Neuronal stem cell (in vitro differentiated cells): ENCODE results near the gene PLCH1.

Experiments used
- DNase-seq: peaks from one replicate; pipeline ENCODE4 v3.0.0-alpha.2; 2013; ENCODE audit warnings: low spot score
- H2AFZ ChIP-seq: one replicate; pipeline ENCODE4 v1.6.1; 2013; ENCODE audit warnings: mild to moderate bottlenecking, low read length, inconsistent platforms
- H2AK5ac ChIP-seq: 2 replicates; pipeline ENCODE4 v1.6.1; 2013; ENCODE audit warnings: low read depth, mild to moderate bottlenecking, inconsistent platforms, low read length, moderate library complexity, mixed read lengths
- H2BK120ac ChIP-seq: 2 replicates; pipeline ENCODE4 v1.6.1; 2013; ENCODE audit warnings: low read depth, mild to moderate bottlenecking, inconsistent platforms, low read length, moderate library complexity, mixed read lengths
- H2BK12ac ChIP-seq: one replicate; pipeline ENCODE4 v1.6.1; 2013; ENCODE audit warnings: low read length, inconsistent platforms
- H2BK15ac ChIP-seq: 2 replicates; pipeline ENCODE4 v1.6.1; 2013; ENCODE audit warnings: mild to moderate bottlenecking, low read length, inconsistent platforms, mixed read lengths
- H2BK5ac ChIP-seq: one replicate; pipeline ENCODE4 v1.6.1; 2013; ENCODE audit warnings: inconsistent platforms, mild to moderate bottlenecking, low read length, moderate library complexity
- H3K14ac ChIP-seq: one replicate; pipeline ENCODE4 v1.6.1; 2013; ENCODE audit warnings: low read length, inconsistent platforms
- H3K18ac ChIP-seq: 2 replicates; pipeline ENCODE4 v1.6.1; 2013; ENCODE audit warnings: low read length, inconsistent platforms
- H3K23ac ChIP-seq: 2 replicates; pipeline ENCODE4 v1.6.1; 2013; ENCODE audit warnings: low read depth, mild to moderate bottlenecking, mixed read lengths, low read length, inconsistent platforms; ENCODE audit not compliant: poor library complexity
- H3K27ac ChIP-seq: replicated peaks from 3 replicates; pipeline ENCODE4 v1.5.1; 2013; ENCODE audit warnings: low read length, inconsistent platforms
- H3K27me3 ChIP-seq, 3 experiments: 2 replicates each; pipeline ENCODE4 v1.6.1; 2013; ENCODE audit warnings: low read length in 3 of 3, mild to moderate bottlenecking in 2 of 3, inconsistent platforms in 1 of 3, low read depth in 1 of 3, mixed read lengths in 1 of 3, moderate library complexity in 1 of 3; ENCODE audit not compliant: control insufficient read depth in 3 of 3, insufficient read depth in 3 of 3
- H3K36me3 ChIP-seq, 2 donors: replicated peaks in 1 of 2; 2 replicates each; pipeline ENCODE4 v1.6.1; 2013; ENCODE audit warnings: low read length in 2 of 2; ENCODE audit not compliant: control insufficient read depth in 2 of 2, insufficient read depth in 2 of 2
- H3K4ac ChIP-seq: 2 replicates; pipeline ENCODE4 v1.6.1; 2013; ENCODE audit warnings: inconsistent platforms, mild to moderate bottlenecking, low read length, moderate library complexity
- H3K4me1 ChIP-seq, 2 donors: 1 replicate in 1 of 2; 2 replicates in 1 of 2; pipeline ENCODE4 v1.6.1; 2013; ENCODE audit warnings: low read length in 2 of 2, low read depth in 1 of 2; ENCODE audit not compliant: control insufficient read depth in 2 of 2, insufficient read depth in 1 of 2
- H3K4me2 ChIP-seq: one replicate; pipeline ENCODE4 v1.6.1; 2013; ENCODE audit warnings: mild to moderate bottlenecking, low read length, inconsistent platforms; ENCODE audit not compliant: insufficient read depth, poor library complexity, severe bottlenecking
- H3K4me3 ChIP-seq, 2 donors: 2 replicates each; pipeline ENCODE4 v1.5.1; 2013; ENCODE audit warnings: low read length in 2 of 2, mild to moderate bottlenecking in 2 of 2, inconsistent platforms in 1 of 2, moderate library complexity in 1 of 2
- H3K79me1 ChIP-seq: one replicate; pipeline ENCODE4 v1.6.1; 2013; ENCODE audit warnings: low read depth, mild to moderate bottlenecking, inconsistent platforms, low read length, moderate library complexity
- H3K9ac ChIP-seq: one replicate; pipeline ENCODE4 v1.6.1; 2013; ENCODE audit warnings: mild to moderate bottlenecking, low read depth, low read length, inconsistent platforms; ENCODE audit not compliant: poor library complexity
- H3K9me3 ChIP-seq, 2 donors: replicated peaks in 1 of 2; 2 replicates each; pipeline versions ENCODE3 to v1.6.1; 2013; ENCODE audit warnings: low read length in 2 of 2, mild to moderate bottlenecking in 2 of 2, inconsistent platforms in 1 of 2, low read depth in 1 of 2, mixed read lengths in 1 of 2, moderate library complexity in 1 of 2; ENCODE audit not compliant: control insufficient read depth in 2 of 2, insufficient read depth in 1 of 2
- H4K8ac ChIP-seq: one replicate; pipeline ENCODE4 v1.6.1; 2013; ENCODE audit warnings: low read depth, mild to moderate bottlenecking, inconsistent platforms, low read length, moderate library complexity
- H4K91ac ChIP-seq: one replicate; pipeline ENCODE4 v1.6.1; 2013; ENCODE audit warnings: low read length, low read depth, mild to moderate bottlenecking, inconsistent platforms; ENCODE audit not compliant: poor library complexity
- WGBS, 2 donors: extraction: QIAGEN DNeasy Blood & Tissue Kit; methylation state at CpG; one replicate each; pipeline ENCODE4 v1.1.7; 2013; ENCODE audit warnings: missing lambda C conversion rate in 2 of 2, mixed read lengths in 1 of 2; ENCODE audit not compliant: insufficient read length in 2 of 2, insufficient replicate concordance in 1 of 2; ENCODE audit errors: extremely low coverage in 2 of 2; 5-methylcytosine and 5-hydroxymethylcytosine counted together

Gene PLCH1

DNA sequence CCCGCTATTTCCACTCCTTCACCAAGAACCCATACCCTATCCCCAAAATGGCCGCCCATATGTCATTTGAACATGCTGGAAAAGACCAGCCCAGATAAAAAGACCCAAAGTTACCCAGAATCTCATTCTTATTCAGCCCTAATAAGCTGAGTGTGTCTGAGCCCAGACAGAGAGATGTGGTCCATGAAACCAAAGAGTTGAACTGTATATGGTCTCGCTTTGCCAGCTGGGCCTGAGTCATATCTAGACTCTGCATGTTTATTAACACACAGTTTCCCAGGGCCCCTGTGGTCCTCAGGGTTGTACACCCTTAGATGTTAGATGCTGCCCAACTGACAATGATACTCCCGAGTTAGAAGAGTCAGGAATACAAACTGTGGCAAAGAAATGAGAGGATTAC lies 249.5 kb downstream of the PLCH1 start:
- Histone ChIP-seq H3K4me2 (no peak overlapping the region), H3K4me3 (no peak overlapping the region), H3K79me1 (no peaks in the 10 kb centered on the region), H2BK5ac (no peak overlapping the region), H3K18ac (no peak overlapping the region), H3K27ac (no peak overlapping the region), H3K4ac (no peak overlapping the region), H4K8ac (no peak overlapping the region), H3K4me1 (peaks cover 0 to under 1% of the 10 kb centered on the region in 2 donors), H3K36me3 (peaks cover 14 to 100% of the 10 kb centered on the region in 2 donors), H2AK5ac (no peak overlapping the region), H3K9ac (no peak overlapping the region), H3K23ac (no peak overlapping the region), H3K14ac (no peak overlapping the region), H3K9me3 (peaks cover 0 to 3% of the 10 kb centered on the region in 2 donors), H2AFZ (no peak overlapping the region), H4K91ac (no peak overlapping the region), H2BK15ac (no peak overlapping the region), H3K27me3 (no peaks in the 10 kb centered on the region), H2BK12ac (no peak overlapping the region), H2BK120ac (no peak overlapping the region)
- no CpG with 5 or more reads among the region's 4 CpGs for WGBS, 2 donors
- no peak for DNase-seq

DNA sequence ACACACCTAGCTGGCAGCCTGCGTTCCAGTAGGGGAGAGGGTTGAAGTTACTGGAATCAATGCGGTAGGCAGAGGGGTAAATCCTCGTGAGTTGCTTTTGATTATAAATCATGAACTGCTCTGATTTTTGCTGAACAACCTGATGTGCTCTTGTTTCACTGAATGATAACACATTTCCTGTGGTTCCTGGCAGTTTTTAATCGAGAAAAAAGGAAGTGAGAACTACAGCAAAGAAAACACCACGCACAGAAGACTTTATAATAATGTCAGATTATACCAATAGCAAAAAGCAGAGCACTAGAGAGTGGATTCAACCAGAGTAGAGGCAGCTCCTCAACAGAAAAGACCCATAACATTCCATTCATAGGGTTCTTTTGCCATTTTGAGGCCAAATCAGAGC lies 250.5 kb downstream of the PLCH1 start:
- Histone ChIP-seq H3K18ac (no peak overlapping the region), H2BK12ac (no peak overlapping the region), H2BK5ac (no peak overlapping the region), H2BK15ac (no peak overlapping the region), H2AK5ac (no peak overlapping the region), H3K4me1 (no peaks in the 10 kb centered on the region), H3K14ac (no peak overlapping the region), H3K9me3 (peaks cover 0 to 3% of the 10 kb centered on the region in 2 donors), H3K23ac (no peak overlapping the region), H3K36me3 (peaks cover 12 to 100% of the 10 kb centered on the region in 2 donors), H3K79me1 (no peaks in the 10 kb centered on the region), H3K4me2 (no peak overlapping the region), H3K27ac (no peak overlapping the region), H2AFZ (no peak overlapping the region), H3K4me3 (no peak overlapping the region), H2BK120ac (no peak overlapping the region), H4K8ac (no peak overlapping the region), H4K91ac (no peak overlapping the region), H3K27me3 (no peaks in the 10 kb centered on the region), H3K4ac (no peak overlapping the region), H3K9ac (no peak overlapping the region)
- no CpG with 5 or more reads among the region's 5 CpGs for WGBS, 2 donors
- DNase-seq, result no peak

DNA sequence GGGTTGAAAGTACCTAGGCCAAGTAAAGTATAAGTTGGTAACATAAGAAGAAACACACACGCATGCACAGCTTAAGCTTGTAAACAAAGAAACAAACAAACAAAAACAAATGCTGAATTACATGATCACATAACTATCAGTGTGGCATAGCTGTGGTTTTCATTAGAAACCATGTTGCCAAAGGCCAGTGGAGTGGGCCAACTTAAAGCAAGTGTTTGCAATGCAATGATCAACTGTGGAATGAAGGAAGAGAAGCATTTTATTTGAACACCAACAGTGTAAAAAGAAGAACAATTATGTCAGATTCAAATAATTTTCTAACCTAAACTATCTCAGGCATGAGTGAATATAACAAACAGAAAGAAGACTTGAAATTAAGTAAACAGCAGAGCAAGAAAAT lies 252.0 kb downstream of the PLCH1 start:
- no peak overlapping the region for H2AFZ ChIP-seq
- no peak overlapping the region for H3K4me3 ChIP-seq
- no peaks in the 10 kb centered on the region for H3K79me1 ChIP-seq
- no peak overlapping the region for H3K9ac ChIP-seq
- no peak overlapping the region for H4K91ac ChIP-seq
- WGBS, 2 donors, result no CpG with 5 or more reads among the region's 1 CpG
- no peak overlapping the region for H3K4me2 ChIP-seq
- no peak overlapping the region for H3K27ac ChIP-seq
- H2AK5ac ChIP-seq, result no peak overlapping the region
- H3K4ac ChIP-seq, result no peak overlapping the region
- H3K18ac ChIP-seq, result no peak overlapping the region
- H3K27me3 ChIP-seq, result no peaks in the 10 kb centered on the region
- no peak for DNase-seq
- H3K9me3 ChIP-seq, result peaks cover 0 to 3% of the 10 kb centered on the region in 2 donors
- peaks cover 10 to 100% of the 10 kb centered on the region in 2 donors for H3K36me3 ChIP-seq
- no peak overlapping the region for H4K8ac ChIP-seq
- no peak overlapping the region for H3K14ac ChIP-seq
- no peak overlapping the region for H3K23ac ChIP-seq
- no peak overlapping the region for H2BK15ac ChIP-seq
- H3K4me1 ChIP-seq, result no peaks in the 10 kb centered on the region
- no peak overlapping the region for H2BK12ac ChIP-seq
- no peak overlapping the region for H2BK5ac ChIP-seq
- no peak overlapping the region for H2BK120ac ChIP-seq

DNA sequence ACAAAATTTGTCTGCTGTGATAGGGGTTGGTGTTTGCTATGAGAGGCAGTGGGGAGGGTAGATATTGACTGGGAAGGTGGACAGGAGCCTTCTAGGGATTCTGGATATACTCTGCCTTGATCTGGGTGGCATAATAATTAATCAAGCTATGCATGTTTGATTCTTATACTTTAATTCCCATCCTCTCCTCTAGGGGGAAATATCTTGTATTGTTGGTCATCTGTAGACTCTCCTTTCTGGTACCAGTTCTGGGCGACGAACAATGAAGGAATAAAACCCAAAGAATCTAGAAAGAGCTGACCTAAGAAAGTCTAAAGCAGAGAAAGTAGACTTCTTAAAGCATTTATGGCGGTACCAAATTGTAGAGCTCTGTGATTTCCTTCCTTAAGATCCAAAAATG lies 253.2 kb downstream of the PLCH1 start:
- no CpG with 5 or more reads among the region's 3 CpGs for WGBS, 2 donors
- no peak overlapping the region for H3K27ac ChIP-seq
- no peaks in the 10 kb centered on the region for H3K4me1 ChIP-seq
- no peak overlapping the region for H3K4me3 ChIP-seq
- no peaks in the 10 kb centered on the region for H3K27me3 ChIP-seq
- no peak overlapping the region for H2AFZ ChIP-seq
- no peak overlapping the region for H3K4ac ChIP-seq
- H3K23ac ChIP-seq, result no peak overlapping the region
- DNase-seq, result no peak
- H2BK5ac ChIP-seq, result no peak overlapping the region
- H2BK120ac ChIP-seq, result no peak overlapping the region
- H3K4me2 ChIP-seq, result no peak overlapping the region
- no peak overlapping the region for H4K8ac ChIP-seq
- H3K9ac ChIP-seq, result no peak overlapping the region
- H4K91ac ChIP-seq, result no peak overlapping the region
- no peak overlapping the region for H2AK5ac ChIP-seq
- H2BK15ac ChIP-seq, result no peak overlapping the region
- peaks cover 0 to 11% of the 10 kb centered on the region in 2 donors for H3K9me3 ChIP-seq
- no peak overlapping the region for H3K14ac ChIP-seq
- peaks cover 9 to 100% of the 10 kb centered on the region in 2 donors for H3K36me3 ChIP-seq
- H2BK12ac ChIP-seq, result no peak overlapping the region
- H3K18ac ChIP-seq, result no peak overlapping the region
- H3K79me1 ChIP-seq, result no peaks in the 10 kb centered on the region
